DLD1 (cell line): ENCODE data around the gene TRRAP.
"Not testable (repeated sequence)": the region's sequence is repeated elsewhere in the genome, so short reads cannot be mapped to it uniquely, and the experiment has no call there.

Experiments used
- in situ Hi-C: cut with HindIII; loops from 2 replicates; pipeline ENCODE4 v1.10.0; 2017; ENCODE audit warnings: low sequenced_read_pairs

TRRAP gene

DNA sequence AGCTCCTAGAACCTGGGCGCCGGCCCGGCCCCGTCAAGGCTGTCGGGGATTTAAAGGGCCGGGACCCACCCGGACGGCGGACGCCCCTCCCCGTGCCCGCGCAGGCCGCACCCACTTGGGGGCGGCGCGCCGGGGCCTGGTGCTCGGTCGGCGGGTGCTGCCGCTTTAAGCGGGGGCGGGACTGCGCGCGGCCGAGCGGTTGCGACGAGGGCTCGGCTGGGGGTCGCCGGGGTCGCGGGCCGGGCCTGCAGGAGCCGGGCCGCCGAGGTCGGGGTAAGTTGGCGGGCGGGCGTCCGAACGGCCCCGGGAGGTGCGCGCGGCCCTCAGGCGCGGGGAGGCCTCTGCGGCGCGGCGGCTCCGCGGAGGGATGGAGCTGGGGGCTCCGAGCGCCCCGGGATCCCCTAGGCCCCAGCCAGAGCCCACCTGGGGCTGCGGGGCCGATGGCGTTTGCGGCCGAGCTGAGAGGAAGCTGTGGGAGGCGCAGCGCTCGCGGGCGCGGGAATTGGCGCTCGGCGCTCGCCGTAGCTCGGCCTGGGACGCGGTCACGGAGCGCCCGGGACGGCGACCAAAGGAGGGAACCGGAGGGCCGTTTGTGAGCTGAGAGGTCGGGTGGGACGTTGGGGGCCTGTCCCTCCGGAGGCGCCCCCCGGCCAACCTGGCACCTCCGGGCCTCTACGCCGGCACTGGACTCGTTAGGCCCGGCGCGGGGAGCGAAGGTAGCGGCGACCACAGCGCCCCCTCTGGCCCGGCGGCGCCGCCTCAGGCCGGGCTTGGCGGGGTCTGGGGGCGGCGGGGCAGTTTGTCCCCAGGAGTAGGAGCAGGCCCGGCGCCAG lies at the start of gene TRRAP:
TSS of gene TRRAP (plus strand) at position 168 of the 833 bp plus-strand sequence. CDS start 2,619 bp downstream, outside the sequence.
- in situ Hi-C loops, result loop anchor here (10.0 kb wide), 1 partner anchor 584 kb away; no protein-coding TSS in a partner anchor

DNA sequence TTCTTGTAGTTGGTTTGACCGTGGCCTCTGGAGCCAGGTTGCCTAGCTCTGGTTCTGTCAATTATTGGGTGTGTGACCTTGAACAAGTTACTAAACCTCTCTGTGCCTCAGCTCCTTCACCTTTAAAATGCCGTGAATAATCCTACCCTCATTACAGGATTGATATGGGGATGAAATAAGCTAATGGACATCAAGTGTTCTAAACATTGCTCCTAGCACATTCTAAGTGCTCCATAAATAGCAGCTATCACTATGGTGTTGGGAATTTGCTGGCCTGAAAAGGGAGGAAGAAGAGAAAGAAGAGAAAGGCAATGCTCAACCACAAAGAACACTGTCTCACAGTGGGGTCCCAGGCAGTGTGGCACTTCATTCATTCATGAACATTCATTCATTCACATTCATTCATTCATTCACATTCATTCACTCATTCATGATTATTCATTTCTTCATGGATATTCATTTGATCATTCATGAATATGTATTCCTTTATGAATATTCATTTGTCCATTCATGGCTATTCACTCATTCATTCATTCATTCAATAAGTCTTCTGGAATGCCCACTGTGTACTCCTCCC lies 47.3 kb upstream of the TRRAP start:
- in situ Hi-C loops, result no loop called here

DNA sequence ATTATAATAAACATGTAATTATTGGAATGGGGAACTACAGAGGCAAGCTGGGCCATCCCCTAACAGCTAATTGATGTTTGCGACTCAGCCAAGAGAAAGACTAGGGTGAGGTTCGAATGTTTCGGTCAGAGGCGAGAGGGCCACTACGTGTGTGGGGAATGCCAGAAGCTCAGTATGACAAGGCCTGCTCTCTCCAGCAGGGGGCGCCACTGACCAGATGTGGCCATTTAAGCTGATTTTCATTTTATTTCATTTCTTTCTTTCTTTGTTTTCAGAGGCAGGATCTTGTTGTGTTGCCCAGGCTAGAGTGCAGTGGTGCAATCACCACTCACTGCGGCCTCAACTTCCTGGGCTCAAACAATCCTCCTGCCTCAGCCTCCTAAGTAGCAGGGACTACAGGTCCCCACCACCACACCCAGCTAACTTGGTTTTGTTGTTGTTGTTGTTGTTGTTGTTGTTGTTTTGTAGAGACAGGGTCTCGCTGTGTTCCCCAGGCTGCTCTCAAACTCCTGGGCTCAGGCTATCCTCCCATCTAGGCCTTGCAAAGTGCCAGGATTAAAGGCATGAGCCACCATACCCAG lies 46.6 kb upstream of the TRRAP start:
- in situ Hi-C loops, result no loop called here

DNA sequence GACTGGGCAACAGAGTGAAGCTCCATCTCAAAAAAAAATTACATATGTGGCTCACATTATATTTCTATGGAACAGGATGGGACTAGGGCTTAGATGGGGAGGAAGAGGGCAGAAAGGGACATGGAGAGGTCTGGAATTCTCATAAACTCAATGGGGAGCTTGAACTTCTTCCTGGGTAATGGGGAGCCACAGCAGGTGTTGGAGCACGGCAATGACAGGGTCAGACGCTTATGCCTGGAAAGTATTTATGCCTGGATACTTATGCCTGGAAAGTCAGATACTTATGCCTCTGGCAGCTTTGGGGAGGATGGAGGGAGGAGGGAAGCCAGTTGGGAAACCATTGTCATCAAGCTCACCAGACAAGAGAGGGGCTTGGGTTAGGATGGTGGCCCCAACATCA lies 45.3 kb upstream of the TRRAP start:
- in situ Hi-C loops, result no loop called here

DNA sequence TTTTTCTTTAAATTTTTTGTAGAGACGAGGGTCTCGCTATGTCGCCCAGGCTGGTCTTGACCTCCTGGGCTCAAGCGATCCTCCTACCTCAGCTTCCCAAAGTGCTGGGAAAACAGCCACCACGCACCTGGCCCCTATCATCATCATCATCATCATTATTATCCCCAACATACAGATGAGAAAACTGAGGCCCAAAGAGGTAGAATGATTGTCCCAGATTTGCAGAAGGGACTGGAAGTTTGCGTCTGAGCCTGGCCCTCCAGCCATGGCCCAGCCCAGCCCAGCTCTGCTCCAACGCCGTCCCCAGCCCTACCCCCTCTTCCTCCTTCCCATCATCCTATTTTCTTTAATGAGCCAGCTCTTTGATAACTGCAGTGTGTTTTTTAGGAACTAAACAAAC lies 43.4 kb upstream of the TRRAP start:
- in situ Hi-C loops, result no loop called here

DNA sequence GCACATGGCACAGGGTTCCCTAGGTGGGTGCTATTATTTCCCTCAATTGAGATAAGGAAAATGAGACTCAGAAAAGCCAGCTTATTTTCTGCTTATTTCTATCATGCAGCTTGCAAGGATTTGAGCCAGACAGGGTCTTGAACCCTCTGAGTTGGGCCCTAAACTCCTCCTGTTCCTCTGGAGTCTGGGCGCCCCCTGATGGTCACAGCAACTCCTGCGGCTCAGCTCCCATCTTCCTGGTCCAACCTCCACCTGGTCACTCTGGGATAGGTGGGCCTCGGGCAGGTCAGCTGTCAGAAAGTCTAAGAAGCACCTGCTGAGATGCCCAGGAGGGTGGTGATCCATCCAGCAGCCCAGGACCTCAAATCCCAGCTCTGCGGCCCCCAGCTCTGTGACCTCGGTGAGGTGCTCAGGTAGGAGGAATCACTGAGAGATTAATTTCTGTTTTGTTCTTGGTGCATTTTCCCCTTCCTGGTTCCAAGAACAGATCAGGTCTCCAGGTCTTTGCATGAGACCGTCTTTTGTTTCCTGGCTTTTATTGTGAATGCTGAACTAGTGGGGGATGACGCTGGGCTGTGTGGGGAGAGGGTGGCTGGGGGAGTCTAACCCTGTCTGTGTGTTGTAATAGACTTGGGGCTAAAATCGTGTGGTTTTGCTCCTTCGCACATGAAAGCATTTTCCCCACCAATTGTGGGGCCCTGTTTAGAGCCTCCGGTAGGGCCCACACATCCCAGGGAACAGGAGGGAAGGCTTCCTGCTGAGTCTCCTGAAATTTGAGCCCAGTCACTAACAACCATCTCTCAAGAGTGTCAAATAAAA lies 41.3 kb upstream of the TRRAP start:
- in situ Hi-C loops, result no loop called here

DNA sequence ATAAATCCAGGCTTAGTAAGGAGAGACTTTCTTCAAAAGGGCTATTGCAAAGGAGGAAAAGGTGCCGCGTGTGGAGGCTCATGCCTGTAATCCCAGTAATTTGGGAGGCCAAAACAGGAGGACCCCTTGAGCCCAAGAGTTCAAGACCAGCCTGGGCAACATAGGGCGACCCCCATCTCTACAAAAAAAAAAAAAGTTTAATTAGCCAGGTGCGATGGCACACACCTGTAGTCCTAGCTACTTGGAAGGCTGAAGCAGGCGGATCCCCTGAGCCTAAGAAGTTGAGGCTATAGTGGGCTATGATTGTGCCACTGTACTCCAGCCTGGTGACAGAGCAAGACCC lies 40.7 kb upstream of the TRRAP start:
- in situ Hi-C loops, result no loop called here

DNA sequence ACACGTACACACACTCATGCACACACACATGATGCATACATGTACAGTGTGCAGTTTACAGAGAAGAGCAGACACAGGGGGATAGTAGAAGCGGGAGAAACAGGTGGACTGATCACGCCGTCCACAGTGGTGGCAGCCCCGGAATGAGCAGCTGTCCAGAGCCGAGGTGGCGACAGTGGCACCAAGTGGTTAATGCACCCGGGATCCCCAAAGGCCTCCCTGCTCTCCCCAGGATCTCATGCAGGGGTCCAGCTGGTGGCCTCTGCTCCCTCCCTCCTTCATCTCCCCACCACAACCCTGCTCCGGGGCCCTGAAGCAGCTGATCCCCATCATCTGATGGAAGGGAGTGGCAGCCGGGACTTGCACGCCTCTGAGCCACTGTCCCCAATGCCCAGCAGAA lies 38.2 kb upstream of the TRRAP start:
- in situ Hi-C loops, result no loop called here

DNA sequence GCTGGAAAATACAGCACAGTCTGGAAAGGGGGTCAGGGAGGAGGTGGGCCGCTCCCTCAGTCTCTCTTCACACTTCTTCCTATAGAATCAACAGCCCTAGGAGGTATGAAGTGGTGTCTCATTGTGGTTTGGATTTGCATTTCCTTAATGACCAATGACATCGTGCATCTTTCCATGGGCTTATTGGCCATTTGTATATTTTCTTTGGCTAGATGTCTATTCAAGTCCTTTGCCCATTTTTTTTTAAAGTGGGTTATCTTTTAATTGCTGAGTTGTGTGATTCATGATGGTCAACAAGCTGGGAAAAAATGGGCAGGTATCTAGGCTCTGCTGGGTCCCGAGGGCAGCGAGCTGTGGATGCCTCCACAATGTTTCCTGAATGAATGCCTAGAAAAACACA lies 37.6 kb upstream of the TRRAP start:
- in situ Hi-C loops, result no loop called here

DNA sequence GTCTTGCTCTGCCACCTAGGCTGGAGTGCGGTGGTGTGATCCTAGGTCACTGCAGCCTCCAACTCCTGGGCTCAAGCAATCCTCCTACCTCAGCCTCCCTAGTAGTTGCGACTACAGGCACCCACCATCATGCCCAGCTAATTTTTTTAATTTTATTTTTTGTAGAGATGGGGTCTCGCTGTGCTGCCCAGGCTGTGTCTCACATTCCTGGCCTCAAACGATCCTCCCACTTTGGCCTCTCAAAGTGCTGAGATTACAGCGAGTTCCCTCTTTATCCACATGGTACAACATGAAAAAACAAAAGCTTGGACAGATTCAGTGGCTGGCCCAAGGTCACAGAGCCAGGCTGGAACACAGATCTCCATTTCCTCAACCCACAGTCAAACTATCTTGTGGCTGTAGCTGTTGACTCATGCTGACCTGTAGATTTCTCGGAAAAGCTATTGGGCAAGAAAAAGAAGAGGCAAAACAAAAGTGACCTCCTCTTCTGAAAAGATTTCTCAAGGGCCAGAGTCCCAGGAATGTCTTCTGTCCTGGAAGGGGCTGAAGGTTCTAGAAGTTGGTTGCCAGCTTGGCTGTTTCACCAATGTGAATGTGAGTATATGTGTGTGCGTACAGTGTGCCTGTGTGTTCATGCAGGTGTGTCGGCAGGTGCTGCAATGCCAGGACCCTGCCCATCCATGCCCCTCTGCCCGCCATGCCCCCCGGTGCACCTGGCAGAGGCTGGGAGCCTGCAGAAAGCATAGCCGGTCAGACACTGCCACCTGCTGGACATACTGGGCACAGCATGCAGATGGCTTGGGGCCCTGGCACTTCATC lies 36.9 kb upstream of the TRRAP start:
- in situ Hi-C loops, result no loop called here

DNA sequence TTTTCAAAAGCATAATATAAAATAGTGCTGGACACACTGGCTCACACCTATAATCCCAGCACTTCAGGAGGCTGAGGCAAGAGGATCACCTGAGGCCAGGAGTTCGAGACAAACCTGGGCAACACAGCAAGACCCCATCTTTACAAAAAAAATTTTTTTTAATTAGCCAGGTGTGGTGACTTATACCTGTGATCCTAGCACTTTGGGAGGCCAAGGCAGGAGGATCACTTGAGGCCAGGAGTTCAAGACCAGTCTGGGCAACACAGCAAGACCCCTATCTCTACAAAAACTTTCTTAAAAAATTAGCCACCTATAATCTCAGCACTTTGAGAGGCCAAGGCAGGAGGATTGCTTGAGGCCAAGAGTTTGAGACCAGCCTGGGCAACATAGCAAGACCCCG lies 35.8 kb upstream of the TRRAP start:
- in situ Hi-C loops, result not testable (repeated sequence)

DNA sequence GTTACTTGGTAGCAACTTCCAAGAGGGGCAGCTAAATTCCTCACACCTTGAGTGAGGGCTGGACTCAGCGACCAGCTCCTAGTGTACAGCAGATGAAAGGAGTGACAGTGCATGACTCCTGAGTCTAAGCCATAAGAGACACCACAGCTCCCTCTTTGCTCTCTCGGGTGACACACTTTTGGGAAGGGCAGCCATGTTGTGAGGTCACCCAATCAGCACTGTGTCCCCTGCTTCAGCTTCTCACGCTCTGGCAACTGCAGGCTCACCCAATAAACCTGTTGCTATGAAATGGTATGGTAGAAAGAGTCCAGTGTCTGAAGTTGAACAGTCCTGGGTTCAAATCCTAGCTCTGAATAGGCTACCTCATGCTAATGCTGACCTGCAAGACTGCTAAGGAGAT lies 29.4 kb upstream of the TRRAP start:
- in situ Hi-C loops, result no loop called here

DNA sequence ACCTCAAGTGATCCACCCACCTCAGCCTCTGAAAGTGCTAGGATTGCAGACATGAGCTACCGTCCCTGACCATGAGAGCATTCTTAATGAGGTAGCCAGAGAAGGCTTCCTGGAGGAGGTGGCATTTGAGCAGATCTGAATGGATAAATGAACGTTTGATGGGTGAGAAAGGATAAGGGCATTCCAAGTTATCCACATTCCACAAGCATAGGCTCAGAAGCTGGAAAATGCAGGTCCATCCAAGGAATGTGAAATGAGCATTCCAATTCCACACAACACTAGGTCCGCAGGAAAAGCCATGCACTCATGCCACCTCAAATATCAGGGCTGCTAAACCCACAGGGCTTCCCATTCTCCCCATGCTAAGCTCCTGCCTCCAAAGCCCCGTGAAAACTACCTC lies 25.5 kb upstream of the TRRAP start:
- in situ Hi-C loops, result loop anchor here (25.0 kb wide), 1 partner anchor 416 kb away; no protein-coding TSS in a partner anchor

DNA sequence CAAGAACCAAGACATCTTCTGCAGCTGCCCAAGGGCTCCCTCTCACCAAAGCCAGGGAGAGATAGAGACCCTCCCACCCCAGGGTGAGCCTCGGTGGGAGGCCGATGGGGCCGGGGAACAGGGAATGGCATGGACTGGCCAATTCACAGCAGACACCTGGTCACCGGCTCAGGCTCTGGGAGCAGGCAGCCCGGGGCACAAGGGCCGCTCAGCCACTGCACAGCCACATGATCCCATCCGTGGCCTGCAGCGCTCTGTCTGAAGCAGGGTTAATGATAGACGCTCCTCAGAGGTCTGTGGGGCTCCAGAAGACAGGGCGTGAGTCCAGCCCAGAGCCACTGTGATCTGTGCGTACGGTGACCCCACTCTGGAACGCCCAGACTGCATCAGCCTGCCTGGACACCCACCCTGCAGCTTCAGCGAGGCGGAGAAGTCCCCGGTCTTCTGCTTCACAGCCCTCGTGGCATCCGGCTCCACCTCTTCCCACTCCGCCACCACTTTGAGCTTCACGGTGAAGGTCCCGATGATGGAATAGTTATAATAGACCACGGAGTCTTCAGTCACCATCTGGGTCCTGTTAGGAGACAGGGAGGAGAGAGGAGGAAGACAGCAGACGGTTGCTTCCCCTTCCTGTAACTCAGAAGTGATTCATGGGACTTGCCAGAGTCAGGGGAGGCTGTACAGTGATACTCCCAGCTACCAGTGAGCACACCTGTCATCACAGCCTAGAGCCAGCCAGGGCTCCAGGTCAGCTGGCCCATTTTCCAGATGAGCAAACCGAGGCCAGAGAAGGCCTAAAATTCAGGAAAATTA lies 22.5 kb upstream of the TRRAP start:
- in situ Hi-C loops, result loop anchor here (25.0 kb wide), 1 partner anchor 419 kb away; no protein-coding TSS in a partner anchor

DNA sequence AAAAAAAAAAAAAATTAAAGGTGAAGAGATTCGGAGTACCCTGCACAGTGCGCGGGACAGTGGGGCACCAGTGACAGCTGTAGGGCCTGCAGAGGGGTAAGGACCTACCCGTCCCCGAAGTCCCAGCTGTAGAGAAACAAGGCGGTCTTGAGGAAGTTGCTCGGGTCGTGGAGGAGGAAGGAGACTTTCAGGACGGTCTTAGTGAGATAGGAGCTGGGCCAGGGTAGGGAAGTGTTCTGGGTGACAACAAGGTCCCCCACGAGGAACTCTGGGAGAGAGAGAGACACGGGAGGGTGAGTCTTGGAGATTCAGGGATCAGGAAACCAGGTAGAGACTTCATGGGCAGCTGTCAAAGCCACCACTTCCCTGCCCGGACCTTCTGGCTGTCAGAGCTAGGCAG lies 18.3 kb upstream of the TRRAP start:
- in situ Hi-C loops, result loop anchor here (25.0 kb wide), 1 partner anchor 423 kb away; no protein-coding TSS in a partner anchor

DNA sequence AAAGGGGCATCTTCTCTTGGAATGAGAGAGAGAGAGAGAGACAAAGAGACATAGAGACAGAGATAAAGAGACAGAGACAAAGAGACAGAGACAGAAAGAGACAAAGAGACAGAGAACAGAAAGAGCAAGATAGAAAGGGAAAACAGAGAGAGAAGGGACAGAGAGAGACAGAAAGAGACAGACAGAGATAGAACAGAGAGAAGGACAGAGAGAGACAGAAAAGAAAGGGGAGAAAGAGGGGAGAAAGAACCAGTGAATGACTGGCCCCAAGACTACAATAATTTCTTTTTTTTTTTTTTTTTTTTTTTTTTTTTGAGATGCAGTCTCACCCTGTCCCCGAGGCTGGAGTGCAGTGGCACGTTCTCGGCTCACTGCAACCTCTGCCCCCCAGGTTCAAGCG lies 16.1 kb upstream of the TRRAP start:
- in situ Hi-C loops, result loop anchor here (25.0 kb wide), 1 partner anchor 425 kb away; no protein-coding TSS in a partner anchor

DNA sequence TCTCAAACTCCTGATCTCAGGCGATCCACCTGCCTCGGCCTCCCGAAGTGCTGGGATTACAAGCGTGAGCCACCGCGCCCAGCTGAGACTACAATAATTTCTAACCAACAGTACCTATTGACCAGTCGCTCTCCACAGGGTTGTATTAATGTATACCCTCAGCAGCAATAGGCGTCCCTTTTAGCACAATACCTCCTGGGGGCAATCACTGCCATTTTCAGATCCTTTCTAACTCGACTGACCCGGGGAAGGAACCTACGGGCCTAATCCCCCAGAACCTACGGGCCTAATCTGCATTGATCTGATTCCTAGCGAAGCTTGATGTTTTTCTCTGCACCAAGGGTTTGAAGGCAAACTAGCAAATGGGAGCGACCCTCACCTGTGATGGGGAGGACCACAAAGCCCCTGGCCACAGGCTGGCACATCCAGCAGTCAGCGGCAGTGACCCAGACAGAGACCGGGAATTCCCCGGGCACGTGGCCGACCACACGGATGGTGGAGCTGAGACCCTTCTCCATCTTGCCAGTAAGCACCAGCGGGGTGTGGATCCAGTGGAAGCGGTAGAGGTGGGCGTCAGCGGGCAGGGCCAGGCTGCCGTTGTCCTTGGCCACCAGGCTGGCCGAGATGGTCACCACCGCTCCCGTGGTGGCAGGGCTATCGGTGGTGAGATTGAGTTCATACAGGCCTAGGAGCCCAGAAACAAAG lies 15.5 kb upstream of the TRRAP start:
- in situ Hi-C loops, result loop anchor here (25.0 kb wide), 1 partner anchor 426 kb away; no protein-coding TSS in a partner anchor

DNA sequence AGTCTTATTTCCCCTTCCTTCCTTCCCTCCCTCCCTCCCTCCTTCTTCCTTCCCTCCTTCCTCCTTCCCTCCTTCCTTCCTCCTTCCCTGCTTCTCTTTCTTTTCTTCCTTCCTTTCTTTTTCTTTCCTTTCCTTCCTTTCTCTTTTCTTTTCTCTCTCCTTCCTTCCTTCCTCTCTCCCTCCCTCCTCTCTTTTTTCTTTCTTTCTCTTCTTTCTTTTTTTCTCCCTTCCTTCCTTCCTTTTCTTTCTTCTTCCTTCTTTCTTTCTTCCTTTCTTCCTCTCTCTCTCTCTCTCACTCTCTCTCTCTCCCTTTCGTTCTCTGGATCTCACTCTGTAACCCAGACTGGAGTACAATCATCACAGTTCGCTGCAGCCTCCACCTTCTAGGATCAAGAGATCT lies 14.7 kb upstream of the TRRAP start:
- in situ Hi-C loops, result loop anchor here (25.0 kb wide), 1 partner anchor 426 kb away; no protein-coding TSS in a partner anchor
